ENCODE data around the gene KNTC1. TPM values are rescaled to one million over a fixed set of nuclear protein-coding genes. Genes with fewer than 3 reads are reported as not detected.

Gene KNTC1
- total and polyA plus RNA-seq, 10 donors, result 13.4 to 46.1 (median 25.7) TPM

DNA sequence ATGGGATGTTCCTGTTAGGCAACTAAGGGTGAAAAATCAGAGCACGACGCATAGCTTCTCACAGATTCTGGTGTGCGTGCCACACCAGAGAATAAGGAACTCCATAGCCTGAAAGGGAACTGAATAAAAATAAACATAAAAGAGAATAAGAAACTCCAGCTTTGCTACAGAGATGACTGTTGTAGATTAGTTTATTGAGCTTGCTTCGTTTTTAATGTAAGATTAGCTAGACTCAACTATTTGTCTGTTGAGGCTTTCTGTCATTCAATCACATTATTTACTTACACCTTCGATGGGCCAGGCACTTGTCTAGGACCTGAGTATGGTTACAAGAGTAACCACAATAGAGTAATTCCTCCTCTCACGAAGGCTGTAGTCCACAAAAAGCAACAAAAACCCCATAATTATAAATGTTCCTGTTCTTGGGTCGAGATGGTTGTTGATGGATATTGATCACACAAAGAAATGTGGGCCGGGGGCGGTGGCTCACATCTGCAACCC, 25.5 kb upstream of the KNTC1 start:
- TF ChIP-seq, protein P1, sequence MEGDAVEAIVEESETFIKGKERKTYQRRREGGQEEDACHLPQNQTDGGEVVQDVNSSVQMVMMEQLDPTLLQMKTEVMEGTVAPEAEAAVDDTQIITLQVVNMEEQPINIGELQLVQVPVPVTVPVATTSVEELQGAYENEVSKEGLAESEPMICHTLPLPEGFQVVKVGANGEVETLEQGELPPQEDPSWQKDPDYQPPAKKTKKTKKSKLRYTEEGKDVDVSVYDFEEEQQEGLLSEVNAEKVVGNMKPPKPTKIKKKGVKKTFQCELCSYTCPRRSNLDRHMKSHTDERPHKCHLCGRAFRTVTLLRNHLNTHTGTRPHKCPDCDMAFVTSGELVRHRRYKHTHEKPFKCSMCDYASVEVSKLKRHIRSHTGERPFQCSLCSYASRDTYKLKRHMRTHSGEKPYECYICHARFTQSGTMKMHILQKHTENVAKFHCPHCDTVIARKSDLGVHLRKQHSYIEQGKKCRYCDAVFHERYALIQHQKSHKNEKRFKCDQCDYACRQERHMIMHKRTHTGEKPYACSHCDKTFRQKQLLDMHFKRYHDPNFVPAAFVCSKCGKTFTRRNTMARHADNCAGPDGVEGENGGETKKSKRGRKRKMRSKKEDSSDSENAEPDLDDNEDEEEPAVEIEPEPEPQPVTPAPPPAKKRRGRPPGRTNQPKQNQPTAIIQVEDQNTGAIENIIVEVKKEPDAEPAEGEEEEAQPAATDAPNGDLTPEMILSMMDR (IDR thresholded peaks at IDR 0.05 in 8 of 11, conservative IDR thresholded peaks at IDR 0.05 in 3 of 11), result no peak
- no peak for TF ChIP-seq POLR2AphosphoS5 (IDR thresholded peaks at IDR 0.05)
- TF ChIP-seq POLR2A (IDR thresholded peaks at IDR 0.05), result no peak
- H3K27me3 ChIP-seq (replicated peaks in 1 of 7), result no peaks in the 10 kb centered on the region
- no peak for DNase-seq
- intact Hi-C loops (cut with DNase I; ENCODE audit: low total_unique reads), result no loop called here
- peaks cover 26 to 61% (median 49%) of the 10 kb centered on the region in 6 donors for H3K4me1 ChIP-seq
- peak overlapping the region; percentile 90 to 99 (median 98) for H3K27ac ChIP-seq
- H3K36me3 ChIP-seq, result peaks cover 0 to 53% (median 37%) of the 10 kb centered on the region in 6 donors
- no peaks in the 10 kb centered on the region for H3K9me3 ChIP-seq
- peak overlapping the region in 7 of 8 donors; percentile 62 to 85 (median 77) for H3K4me3 ChIP-seq
- 46 to 56% (median 51%) methylated on average over 9 of the region's 9 CpGs for WGBS, 5 donors

DNA sequence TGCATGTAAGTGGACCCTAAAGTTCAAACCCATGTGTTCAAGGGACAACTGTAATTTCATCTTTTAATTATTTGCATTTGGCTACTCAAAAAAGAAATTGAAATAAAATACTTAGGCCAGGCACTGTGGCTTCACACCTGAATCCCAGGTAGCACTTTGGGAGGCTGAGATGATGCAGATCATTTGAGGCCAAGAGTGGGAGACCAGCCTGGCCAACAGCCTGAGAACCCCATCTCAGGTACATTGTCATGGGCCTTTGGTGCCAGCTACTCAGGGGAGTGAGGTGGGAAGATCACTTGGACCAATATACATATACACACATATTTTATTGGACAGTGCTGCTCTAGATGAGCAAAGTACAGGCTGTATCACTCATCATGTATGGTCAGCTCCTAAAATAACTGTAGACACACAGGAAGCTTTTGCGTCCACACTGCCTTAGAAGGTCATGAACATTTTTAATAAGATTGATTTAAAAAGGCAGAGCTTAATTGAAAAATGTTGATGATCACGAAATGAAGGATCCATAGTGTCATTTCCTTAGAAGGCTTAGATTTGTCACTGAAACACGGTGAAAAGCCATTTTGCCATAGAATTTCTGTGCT, 23.8 kb upstream of the KNTC1 start:
- Histone ChIP-seq H3K27me3 (replicated peaks in 1 of 7) (no peaks in the 10 kb centered on the region), H3K4me1 (peaks cover 15 to 48% (median 33%) of the 10 kb centered on the region in 6 donors), H3K4me3 (no peak overlapping the region), H3K36me3 (peaks cover 6 to 60% (median 54%) of the 10 kb centered on the region in 6 donors), H3K27ac (peak overlapping the region in 3 of 8 donors; percentile 6 to 99 (median 98)), H3K9me3 (no peaks in the 10 kb centered on the region)
- 81 to 91% (median 86%) methylated on average over 3 of the region's 3 CpGs for WGBS, 5 donors
- TF ChIP-seq POLR2A (IDR thresholded peaks at IDR 0.05), result no peak
- TF ChIP-seq, protein P1 (IDR thresholded peaks at IDR 0.05 in 8 of 11, conservative IDR thresholded peaks at IDR 0.05 in 3 of 11), result no peak
- TF ChIP-seq POLR2AphosphoS5 (IDR thresholded peaks at IDR 0.05), result peak in 1 of 3 donors; percentile 54
- DNase-seq, result no peak
- intact Hi-C loops (cut with DNase I; ENCODE audit: low total_unique reads), result no loop called here

DNA sequence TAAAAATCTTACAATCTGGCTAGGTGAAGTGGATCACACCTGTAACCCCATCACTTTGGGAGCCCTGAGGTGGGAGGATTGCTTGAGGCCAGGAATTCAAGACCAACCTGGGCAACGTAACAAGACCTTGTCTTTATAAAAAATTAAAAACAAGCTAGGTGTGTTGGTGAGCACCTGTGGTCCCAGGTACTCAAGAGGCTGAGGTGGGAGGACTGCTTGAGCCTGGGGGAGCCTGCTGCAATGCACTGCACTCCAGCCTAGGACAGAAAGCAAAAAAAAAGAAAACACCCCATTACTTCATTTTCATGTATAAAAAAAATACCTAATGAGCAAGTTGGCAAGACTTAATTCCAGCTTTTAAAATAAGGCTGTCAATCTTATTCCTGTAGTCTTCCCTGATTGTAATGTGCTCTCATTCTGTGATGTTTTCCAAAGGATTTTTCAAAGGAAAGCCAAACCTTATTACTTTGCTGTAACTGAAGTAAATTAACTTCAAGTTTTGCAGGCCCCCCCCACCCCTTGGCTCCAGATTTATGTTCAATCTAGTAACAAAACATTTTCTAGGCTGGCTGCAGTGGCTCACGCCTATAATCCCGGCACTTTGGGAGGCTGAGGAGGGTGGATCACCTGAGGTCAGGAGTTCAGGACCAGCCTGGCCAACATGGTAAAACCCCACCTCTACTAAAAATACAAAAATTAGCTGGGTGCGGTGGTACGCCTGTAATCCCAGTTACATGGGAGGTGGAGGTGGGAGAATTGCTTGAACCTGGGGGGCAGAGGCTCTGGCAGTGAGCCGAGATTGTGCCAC, 23.1 kb upstream of the KNTC1 start:
- intact Hi-C loops (cut with DNase I; ENCODE audit: low total_unique reads), result no loop called here
- H3K27me3 ChIP-seq (replicated peaks in 1 of 7), result no peaks in the 10 kb centered on the region
- H3K4me3 ChIP-seq, result no peak overlapping the region
- no peak for TF ChIP-seq POLR2A (IDR thresholded peaks at IDR 0.05)
- peak in 1 of 3 donors; percentile 41 for TF ChIP-seq POLR2AphosphoS5 (IDR thresholded peaks at IDR 0.05)
- peaks cover 9 to 42% (median 26%) of the 10 kb centered on the region in 6 donors for H3K4me1 ChIP-seq
- DNase-seq, result no peak
- no peaks in the 10 kb centered on the region for H3K9me3 ChIP-seq
- H3K27ac ChIP-seq, result peak overlapping the region in 2 of 8 donors; percentile 3 to 15
- WGBS, 5 donors, result 89 to 94% (median 91%) methylated on average over 6 of the region's 6 CpGs
- peaks cover 9 to 67% (median 61%) of the 10 kb centered on the region in 6 donors for H3K36me3 ChIP-seq

DNA sequence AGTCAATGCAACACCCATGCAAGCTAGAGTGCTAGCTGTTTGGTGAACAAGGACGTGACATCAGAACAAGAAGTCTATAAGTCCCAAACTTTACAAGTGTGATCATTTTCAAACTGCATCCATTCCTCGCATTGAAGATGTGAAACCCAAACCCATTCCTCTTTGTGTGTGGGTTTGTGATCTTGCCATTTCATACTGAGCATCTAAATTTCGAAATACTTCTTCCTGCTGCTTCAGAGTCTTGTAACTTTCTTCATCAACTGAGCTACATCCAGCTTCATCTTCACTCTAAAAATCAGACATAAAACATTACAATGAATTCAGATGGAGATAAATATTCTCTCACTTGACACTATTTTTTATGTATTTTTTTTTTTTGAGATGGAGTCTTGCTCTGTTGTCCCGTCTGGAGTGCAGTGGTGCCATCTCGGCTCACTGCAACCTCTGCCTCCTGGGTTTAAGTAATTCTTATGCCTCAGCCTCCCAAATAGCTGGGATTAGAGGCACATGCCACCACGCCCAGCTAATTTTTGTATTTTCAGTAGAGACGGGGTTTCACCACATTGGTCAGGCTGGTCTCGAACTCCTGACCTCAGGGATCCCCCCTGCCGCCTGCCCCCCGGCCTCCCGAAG, 21.5 kb upstream of the KNTC1 start:
- H3K4me3 ChIP-seq, result no peak overlapping the region
- DNase-seq, result no peak
- no peak for TF ChIP-seq POLR2A (IDR thresholded peaks at IDR 0.05)
- TF ChIP-seq, protein P1 (IDR thresholded peaks at IDR 0.05 in 8 of 11, conservative IDR thresholded peaks at IDR 0.05 in 3 of 11), result no peak
- no peak for TF ChIP-seq POLR2AphosphoS5 (IDR thresholded peaks at IDR 0.05)
- peak overlapping the region in 2 of 8 donors; percentile 7 to 41 for H3K27ac ChIP-seq
- H3K36me3 ChIP-seq, result peaks cover 10 to 82% (median 76%) of the 10 kb centered on the region in 6 donors
- H3K4me1 ChIP-seq, result peaks cover 4 to 30% (median 16%) of the 10 kb centered on the region in 6 donors
- intact Hi-C loops (cut with DNase I; ENCODE audit: low total_unique reads), result no loop called here
- whole genome bisulfite sequencing, 5 donors, result 76 to 87% (median 82%) methylated on average over 11 of the region's 11 CpGs
- no peaks in the 10 kb centered on the region for H3K27me3 ChIP-seq (replicated peaks in 1 of 7)
- H3K9me3 ChIP-seq, result no peaks in the 10 kb centered on the region
